HG02610 (cell line): ENCODE measurements around the gene URB1.

ENCODE experiments used
- ATAC-seq: cut with Tn5 transposase; IDR thresholded peaks from one replicate; pipeline ENCODE4 v1.9.1; 2021; ENCODE audit warnings: mild to moderate bottlenecking, moderate library complexity; ENCODE audit not compliant: unreplicated experiment

The URB1 gene

GRCh38 chr21:32346951-32347350, 45.9 kb downstream of the URB1 start:
- no peak for ATAC-seq

DNA sequence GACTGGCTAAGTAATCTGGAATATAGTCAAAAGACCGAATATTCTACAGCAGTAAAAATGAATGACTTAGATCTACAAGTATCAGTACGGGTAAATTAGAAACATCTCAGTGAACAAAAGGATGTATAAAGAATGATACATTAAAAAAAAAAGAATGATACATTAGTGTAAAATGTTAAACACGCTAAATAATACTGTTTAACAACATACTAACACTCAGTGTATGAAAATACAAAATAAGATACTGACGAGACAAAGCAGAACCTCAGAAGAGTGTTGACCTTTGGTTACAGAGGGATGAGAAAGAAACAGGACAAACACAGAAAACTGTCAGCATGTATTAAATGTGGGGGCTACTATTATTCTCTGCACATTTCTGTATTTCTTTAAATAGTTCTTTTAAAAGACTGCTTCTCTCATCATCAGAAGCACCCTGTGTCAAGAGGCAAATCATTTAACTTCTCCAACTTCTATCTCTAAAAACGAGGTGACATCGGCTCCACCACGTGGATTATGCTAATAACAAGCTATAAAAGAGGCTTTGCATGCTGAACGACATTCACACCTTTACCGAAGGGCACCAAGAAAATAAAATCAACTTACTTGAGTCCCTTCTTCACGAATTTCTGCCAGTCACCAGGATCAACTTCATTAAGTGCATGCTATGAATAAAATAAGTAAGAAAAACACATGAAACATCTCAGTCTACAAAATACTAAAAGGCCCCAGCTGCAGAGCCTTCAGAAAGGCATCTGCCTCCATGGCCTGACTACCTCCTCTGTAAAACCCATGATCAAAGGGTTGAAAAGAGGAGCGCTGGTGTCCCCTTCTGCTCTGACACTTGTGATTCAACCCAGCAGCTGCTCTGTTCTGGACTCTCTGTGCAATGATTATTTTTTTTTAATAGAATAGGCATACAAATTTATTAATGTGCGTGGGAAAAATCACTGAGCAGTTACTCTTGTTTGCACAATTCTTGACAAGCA, 51.7 kb downstream of the URB1 start:
- ATAC-seq = no peak

DNA sequence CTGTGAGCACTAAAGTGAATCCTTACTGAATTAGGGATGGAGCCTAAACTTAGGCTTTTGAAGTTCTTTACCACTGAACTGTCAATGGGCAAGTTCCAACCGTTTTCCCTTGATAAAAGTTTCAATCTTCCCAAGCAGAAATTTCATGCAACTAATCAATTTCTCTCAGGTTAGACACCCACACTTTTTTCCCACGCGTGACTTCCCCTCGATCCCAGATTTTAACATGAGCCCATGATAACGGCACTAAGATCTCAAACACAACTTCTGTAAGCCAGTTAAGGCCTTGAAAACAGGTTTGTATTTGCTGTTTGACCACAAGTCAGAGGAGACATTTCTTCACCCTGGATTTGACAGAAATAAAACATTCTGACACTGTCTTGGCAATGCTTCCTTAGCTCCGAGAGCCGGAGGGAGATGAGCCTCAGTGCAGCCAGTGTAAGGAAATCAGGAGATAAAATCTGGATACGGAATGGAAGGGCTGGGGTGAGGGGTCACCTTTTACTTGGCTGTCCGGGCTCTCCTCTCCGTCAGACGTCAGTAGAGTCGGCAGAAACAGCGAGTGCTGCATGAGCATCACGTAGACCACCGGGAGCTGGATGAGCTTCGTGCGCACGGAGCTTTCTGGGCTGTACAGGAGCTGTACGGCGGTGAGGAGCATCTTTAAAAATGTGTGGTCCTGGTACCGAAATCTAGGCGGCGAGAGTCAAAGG, 54.4 kb downstream of the URB1 start:
- ATAC-seq = no peak

- no peak for ATAC-seq
Observed at GRCh38 chr21:32337206-32337605, 55.6 kb downstream of the URB1 start.

DNA sequence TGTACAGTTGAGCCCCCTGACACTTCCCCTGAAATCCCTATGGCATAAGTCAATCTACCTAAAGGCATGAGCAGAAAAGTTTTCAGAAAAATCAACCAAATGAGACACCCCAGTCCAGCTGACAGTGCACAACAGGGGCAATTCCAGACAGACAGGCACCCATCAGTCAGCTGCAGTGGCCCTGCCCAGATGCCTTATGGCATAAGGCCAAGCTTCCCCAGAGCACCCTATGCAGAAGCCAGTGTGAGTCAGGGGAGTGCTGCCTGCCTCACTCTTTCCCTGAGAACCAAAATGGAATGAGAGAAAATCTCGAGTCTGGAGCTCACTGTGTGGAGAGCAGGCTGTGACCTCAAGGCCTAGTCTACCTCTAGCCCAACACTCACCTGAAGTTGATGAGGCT, 56.1 kb downstream of the URB1 start:
- no peak for ATAC-seq

- no peak for ATAC-seq
Observed at GRCh38 chr21:32335601-32336575, 56.9 kb downstream of the URB1 start.

DNA sequence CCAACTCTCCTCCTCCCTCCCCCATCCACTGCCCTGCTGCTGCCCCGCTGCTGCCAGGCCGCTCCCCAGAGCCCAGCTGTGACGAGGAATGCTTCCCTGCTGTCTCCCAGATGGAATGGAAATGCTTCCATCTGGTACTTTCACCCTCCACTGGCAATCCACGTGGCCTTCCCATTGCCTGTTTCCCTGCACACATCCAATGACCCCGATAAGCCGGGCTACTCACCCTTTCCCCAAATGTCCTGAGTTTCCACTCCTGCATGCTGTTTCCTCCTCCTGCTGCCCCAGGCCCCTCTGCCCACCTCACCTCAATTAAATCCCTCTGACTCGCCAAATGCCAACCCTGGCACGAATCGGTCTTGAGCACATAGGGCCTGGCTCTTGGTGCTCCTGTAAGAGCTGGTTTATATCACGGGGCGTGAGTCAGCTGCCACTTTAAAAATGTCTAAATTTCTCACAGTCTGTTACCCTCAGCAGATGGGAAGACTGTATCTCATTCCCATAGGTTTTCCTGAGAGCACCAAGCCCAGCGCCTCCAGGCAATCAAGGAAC, 57.8 kb downstream of the URB1 start:
- ATAC-seq = no peak

- ATAC-seq = no peak
Observed at GRCh38 chr21:32333953-32334673, 58.7 kb downstream of the URB1 start.

GRCh38 chr21:32332463-32332951, 60.3 kb downstream of the URB1 start:
- no peak for ATAC-seq

DNA sequence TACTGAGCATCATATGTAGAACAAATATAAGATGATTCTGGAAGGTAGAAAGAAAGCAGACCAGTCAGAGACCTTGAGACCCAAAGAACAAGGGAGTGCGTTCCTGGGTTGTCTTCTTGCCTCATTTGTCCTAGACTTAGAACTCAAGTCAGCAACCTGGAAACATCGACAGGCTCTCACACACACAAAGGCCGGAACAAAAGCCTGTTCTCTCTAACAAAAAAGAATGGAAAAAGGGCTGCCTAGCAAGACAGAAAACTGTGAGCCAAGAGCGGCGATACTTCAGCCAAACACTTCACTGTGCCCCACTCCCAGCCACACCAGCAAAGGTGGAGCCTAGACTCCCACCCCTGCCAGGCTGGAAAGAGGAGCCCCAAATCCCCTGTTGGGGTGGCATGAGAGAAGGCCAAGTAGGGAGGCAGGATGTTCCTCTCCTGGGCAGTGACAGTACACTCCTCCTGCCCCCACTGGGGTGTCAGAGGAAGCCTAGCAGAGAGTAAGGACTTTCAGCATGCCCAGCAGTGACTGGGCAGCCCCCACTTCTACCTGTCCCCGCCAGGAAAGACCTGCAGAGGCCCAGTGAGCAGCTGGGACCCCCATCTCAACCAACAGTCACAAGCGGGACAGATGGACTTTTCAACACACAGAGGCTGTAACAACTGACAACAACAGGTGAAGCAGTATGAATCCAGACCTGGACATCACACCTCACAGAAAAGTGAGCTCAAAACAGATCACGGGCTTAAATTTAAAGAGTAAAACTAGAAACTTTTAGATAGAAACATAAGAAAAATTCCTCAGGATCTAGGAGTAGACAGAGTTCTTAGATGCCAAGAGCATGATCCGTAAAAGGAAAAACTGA, 61.1 kb downstream of the URB1 start:
- ATAC-seq = no peak

GRCh38 chr21:32330784-32331311, 62.0 kb downstream of the URB1 start:
- no peak for ATAC-seq

GRCh38 chr21:32329776-32330175, 63.0 kb downstream of the URB1 start:
- no peak for ATAC-seq

- ATAC-seq = no peak
Observed at GRCh38 chr21:32329331-32329730, 63.5 kb downstream of the URB1 start.

DNA sequence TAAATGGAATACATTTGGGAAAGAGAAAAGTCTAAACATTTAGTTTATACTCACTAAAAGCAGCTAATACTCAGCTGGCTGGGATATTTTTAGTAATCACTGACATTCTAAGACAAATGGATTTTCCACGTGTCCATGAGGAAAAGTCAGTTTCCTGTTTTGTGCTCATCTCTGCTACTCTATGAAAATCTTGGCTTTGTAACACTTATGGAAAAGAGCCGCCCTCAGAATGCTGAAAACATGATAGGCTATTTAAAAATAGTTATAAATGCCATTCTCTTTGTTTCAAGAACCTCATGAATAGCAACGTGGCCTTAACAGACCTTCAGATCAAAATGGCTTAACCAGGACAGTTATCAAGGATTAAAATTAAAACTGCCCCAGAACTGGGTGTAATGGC, 64.2 kb downstream of the URB1 start:
- no peak for ATAC-seq

GRCh38 chr21:32325706-32326105, 67.1 kb downstream of the URB1 start:
- no peak for ATAC-seq

DNA sequence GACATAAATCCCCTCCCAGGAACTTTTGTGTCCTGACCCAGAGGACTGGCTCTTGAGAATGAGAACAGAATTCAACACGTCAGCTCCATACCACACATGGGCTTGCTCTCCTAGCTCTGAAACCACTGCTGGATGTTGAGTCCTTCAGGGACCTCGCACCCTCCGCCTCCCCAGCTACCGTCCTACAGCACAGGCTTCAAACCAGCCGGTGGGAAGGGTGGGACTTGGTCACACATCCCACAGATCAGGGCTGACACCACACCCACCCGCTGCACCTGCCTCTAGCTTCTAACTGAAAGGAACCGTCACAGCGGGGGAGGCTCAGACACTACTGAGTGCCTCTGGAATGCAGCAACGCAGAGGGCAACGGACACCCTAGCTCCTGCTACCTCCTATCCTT, 70.1 kb downstream of the URB1 start:
- ATAC-seq = no peak

DNA sequence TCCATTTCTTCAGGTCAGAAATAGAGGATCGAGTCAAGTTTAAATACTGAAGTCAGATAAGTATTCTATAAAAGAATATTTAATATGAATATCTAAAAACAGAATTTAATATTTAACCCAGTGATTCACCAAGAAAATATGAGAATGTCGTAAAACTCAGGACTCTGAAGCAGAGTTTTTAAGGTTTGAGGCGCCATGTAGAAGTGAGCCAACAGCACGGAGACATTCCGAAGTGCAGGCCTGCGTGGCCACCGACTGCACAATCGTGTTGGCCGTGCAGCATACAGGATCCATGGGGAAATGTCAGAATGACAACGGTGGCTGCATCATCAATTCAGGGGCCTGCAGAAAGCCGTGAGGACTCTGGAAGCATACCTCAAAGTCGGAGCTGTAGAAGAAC, 70.7 kb downstream of the URB1 start:
- no peak for ATAC-seq

DNA sequence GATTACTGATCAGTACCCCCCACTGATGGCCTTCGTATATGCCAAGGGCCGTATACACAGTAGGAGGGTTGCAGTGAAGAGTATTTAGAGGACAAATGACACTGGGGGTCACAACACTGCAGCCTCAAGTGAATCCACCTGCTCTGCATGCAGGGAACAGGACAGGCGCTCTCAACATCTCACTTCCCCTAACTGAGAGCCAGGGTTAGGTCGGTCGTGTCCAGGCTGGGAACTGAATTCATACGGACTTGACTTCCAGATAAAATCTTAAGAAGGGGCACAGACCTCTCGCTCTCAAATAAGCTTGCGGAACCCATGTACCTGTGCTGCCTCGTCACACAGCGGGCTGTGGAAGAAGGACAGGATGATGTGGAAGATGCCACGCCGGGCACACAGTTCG, 71.3 kb downstream of the URB1 start:
- ATAC-seq = no peak

DNA sequence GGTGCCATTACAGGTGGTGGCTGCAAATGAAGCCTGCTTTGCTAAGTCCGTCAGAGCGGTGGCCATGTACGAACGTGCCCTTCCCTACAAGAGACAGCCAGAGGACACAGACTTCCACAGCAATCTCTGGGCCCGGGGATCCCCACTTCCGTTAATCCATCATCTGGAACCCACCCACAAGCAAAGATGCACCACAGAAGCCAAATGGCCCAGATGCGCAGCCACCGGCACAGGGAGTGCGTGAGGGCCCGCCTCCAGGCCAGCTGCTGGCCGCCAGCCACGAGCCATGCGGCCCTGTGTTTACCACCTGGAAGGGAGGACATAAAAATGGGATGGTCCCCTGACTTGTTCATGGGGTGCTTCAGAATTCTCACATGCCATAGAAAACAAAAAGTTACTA, 72.1 kb downstream of the URB1 start:
- ATAC-seq = no peak
